ENCODE results near the gene MAP3K5. TPM values are rescaled to one million over a fixed set of nuclear protein-coding genes. Genes with fewer than 3 reads are reported as not detected.
A peak's percentile ranks its signal among the peaks of the same experiment; 100 is the strongest.

Gene MAP3K5
- total and polyA plus RNA-seq, 9 donors, result 37.0 to 217 (median 80.2) TPM

- no peaks in the 10 kb centered on the region for H3K9me3 ChIP-seq
- WGBS, 3 donors, result 28 to 49% (median 43%) methylated on average over 1 of the region's 1 CpG
- no peaks in the 10 kb centered on the region for H3K27me3 ChIP-seq
- H3K4me1 ChIP-seq (ENCODE audit: insufficient read depth), result peaks cover 26% of the 10 kb centered on the region
- intact Hi-C loops (cut with DNase I), result loop anchor here in 1 of 4 donors (10.0 kb wide), 1 partner anchor 190 kb away; the partner anchor contains the start of gene MAP3K5
- H3K36me3 ChIP-seq, result no peaks in the 10 kb centered on the region
- H3K27ac ChIP-seq, result peak overlapping the region; percentile 24 to 63
- TF ChIP-seq EP300 (IDR thresholded peaks at IDR 0.05), result no peak
- no peak for TF ChIP-seq POLR2A (IDR thresholded peaks at IDR 0.05)
- no peak for TF ChIP-seq CTCF (IDR thresholded peaks at IDR 0.05)
- peak in 3 of 5 donors; percentile 36 to 52 (median 44) for DNase-seq
- H3K4me3 ChIP-seq, result no peak overlapping the region
These were observed 187.9 kb downstream of the MAP3K5 start for GRCh38 chr6:136604328-136604825.

- no peak for TF ChIP-seq POLR2A (IDR thresholded peaks at IDR 0.05)
- peaks cover 20% of the 10 kb centered on the region for H3K4me1 ChIP-seq (ENCODE audit: insufficient read depth)
- no peak for DNase-seq
- WGBS, 3 donors, result 16 to 40% (median 24%) methylated on average over 3 of the region's 3 CpGs
- no peak overlapping the region for H3K27ac ChIP-seq
- H3K36me3 ChIP-seq, result no peaks in the 10 kb centered on the region
- no peaks in the 10 kb centered on the region for H3K9me3 ChIP-seq
- intact Hi-C loops (cut with DNase I), result loop anchor here in 1 of 4 donors (10.0 kb wide), 1 partner anchor 194 kb away; the partner anchor contains the start of gene MAP3K5
- no peak overlapping the region for H3K4me3 ChIP-seq
- no peaks in the 10 kb centered on the region for H3K27me3 ChIP-seq
These were observed 191.5 kb downstream of the MAP3K5 start for GRCh38 chr6:136600818-136601217.

- intact Hi-C loops (cut with DNase I), result loop anchor here in 1 of 4 donors (10.0 kb wide), 1 partner anchor 195 kb away; the partner anchor contains the start of gene MAP3K5
- Histone ChIP-seq H3K27ac (no peak overlapping the region), H3K4me1 (ENCODE audit: insufficient read depth) (peaks cover 21% of the 10 kb centered on the region), H3K36me3 (no peaks in the 10 kb centered on the region), H3K27me3 (no peaks in the 10 kb centered on the region), H3K4me3 (no peak overlapping the region), H3K9me3 (no peaks in the 10 kb centered on the region)
- 79 to 85% (median 82%) methylated on average over 10 of the region's 10 CpGs for whole genome bisulfite sequencing, 3 donors
- TF ChIP-seq POLR2A (IDR thresholded peaks at IDR 0.05), result no peak
- TF ChIP-seq CTCF (IDR thresholded peaks at IDR 0.05), result no peak
- TF ChIP-seq EP300 (IDR thresholded peaks at IDR 0.05), result no peak
- no peak for DNase-seq
These were observed 192.8 kb downstream of the MAP3K5 start for GRCh38 chr6:136599329-136600011.

GRCh38 chr6:136598048-136598447, 194.2 kb downstream of the MAP3K5 start:
- H3K9me3 ChIP-seq, result no peaks in the 10 kb centered on the region
- intact Hi-C loops (cut with DNase I), result no loop called here
- no peaks in the 10 kb centered on the region for H3K27me3 ChIP-seq
- TF ChIP-seq POLR2A (IDR thresholded peaks at IDR 0.05) (no peak), CTCF (IDR thresholded peaks at IDR 0.05) (no peak), EP300 (IDR thresholded peaks at IDR 0.05) (no peak)
- peaks cover 15% of the 10 kb centered on the region for H3K4me1 ChIP-seq (ENCODE audit: insufficient read depth)
- WGBS, 3 donors, result 96 to 98% (median 98%) methylated on average over 3 of the region's 3 CpGs
- no peak overlapping the region for H3K4me3 ChIP-seq
- DNase-seq, result no peak
- H3K36me3 ChIP-seq, result no peaks in the 10 kb centered on the region
- H3K27ac ChIP-seq, result no peak overlapping the region

GRCh38 chr6:136594671-136595070, 197.6 kb downstream of the MAP3K5 start:
- no peaks in the 10 kb centered on the region for H3K36me3 ChIP-seq
- H3K9me3 ChIP-seq, result no peaks in the 10 kb centered on the region
- H3K4me3 ChIP-seq, result no peak overlapping the region
- peaks cover 6% of the 10 kb centered on the region for H3K4me1 ChIP-seq (ENCODE audit: insufficient read depth)
- WGBS, 3 donors, result 94 to 97% (median 94%) methylated on average over 8 of the region's 8 CpGs
- intact Hi-C loops (cut with DNase I), result no loop called here
- TF ChIP-seq POLR2A (IDR thresholded peaks at IDR 0.05) (no peak), CTCF (IDR thresholded peaks at IDR 0.05) (no peak), EP300 (IDR thresholded peaks at IDR 0.05) (no peak)
- no peak overlapping the region for H3K27ac ChIP-seq
- H3K27me3 ChIP-seq, result no peaks in the 10 kb centered on the region
- no peak for DNase-seq
